GM18870 (cell line): ENCODE data around the gene ERC1.
"Not testable (repeated sequence)": the region's sequence is repeated elsewhere in the genome, so short reads cannot be mapped to it uniquely, and the experiment has no call there.

Experiments
- ATAC-seq: cut with Tn5 transposase; IDR thresholded peaks from one replicate; pipeline ENCODE4 v1.9.1; 2021; ENCODE audit warnings: moderate library complexity; ENCODE audit not compliant: unreplicated experiment

Gene ERC1

DNA sequence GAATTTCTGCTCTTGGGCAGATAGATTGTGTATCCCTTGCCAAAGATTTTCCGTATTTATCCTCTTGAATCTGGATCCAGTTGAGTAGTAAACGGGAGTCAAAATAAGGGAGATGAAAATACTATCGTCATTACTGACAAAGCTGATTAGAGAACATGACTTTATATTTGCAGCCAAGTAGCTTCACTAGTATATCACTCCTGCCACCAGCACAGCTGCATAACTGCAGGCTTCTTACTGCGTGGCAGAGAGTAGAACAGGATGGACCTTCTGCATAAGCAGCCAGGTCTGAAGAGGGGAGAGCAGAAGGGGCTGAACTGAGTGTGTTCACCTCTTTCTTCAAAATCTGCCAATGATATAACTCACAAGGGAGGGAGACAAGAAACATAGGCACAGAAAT is 319.6 kb downstream of the ERC1 start:
- no peak for ATAC-seq

DNA sequence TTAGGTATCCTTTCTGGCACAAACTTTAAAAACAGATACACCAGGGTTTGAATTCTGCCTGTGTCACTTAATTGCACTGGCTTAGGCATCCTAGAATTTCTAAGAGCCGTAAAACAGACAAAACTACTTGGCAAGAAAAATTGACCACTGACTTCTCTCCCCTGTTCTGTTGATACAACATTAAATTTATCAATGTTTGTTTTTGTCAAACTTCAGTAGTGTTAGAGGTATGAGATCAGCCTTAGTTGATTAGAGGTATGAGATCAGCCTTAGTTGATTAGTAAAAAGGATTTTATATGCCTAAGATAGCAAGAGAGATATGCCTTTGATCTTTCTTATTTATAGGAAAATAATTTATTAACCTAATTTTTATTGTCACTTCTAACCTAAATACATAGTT is 320.1 kb downstream of the ERC1 start:
- no peak for ATAC-seq

- ATAC-seq: no peak
Observed at GRCh38 chr12:1313906-1314305, 322.9 kb downstream of the ERC1 start.

DNA sequence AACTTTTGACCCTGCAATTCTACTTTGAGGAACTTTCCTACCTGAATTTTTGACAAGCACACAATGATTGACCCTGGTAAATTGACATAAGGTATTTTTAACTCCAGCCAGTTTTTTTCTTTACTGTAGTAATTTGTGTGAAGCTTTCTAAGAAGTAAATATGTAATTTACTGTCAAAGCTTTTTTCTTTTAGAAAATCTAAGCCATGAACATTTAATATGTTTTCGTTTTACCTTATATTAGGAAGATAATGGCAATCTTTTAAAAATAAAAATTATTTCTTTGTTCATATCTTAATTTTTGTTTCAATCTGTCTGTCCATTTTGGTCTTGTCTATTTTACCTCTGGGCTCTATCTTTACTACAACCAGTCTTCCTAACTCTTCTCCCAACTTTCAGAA is 323.5 kb downstream of the ERC1 start:
- ATAC-seq: no peak

GRCh38 chr12:1316991-1317390 is 326.0 kb downstream of the ERC1 start:
- ATAC-seq: not testable (repeated sequence)

DNA sequence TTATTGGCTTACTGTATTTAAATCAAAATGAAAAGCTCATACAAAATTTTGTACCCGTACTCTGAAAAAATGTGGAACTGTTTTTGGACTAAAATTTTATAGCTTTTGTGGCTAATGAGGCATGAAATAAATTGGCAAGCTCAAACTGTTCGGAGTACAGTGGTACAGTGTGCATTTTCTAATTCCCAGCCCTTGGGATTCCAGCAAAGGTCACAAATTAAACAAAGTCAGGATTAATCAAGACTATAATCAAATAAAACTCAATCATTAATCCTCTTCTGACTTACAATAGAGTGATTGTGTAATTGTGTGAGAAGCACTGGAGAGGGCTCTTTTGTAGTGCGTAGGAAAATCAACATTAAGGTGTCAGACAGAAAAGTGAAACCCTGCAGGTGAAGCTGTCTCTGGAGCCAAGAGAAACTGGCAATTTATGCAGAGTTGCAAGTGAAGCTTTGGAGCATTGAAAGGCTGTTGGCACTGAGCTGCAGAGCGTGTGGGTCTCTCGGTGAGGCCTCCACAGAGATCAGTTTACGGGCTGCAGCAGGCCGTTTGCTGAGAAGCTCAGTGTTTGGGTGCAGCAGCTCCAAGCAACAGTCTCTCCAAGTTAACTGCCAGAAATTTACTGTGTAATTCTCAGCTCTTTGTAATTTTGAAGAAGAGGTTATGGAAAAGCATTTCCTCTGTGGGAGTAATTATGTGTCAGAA is 327.5 kb downstream of the ERC1 start:
- no peak for ATAC-seq

GRCh38 chr12:1319212-1319611 is 328.2 kb downstream of the ERC1 start:
- no peak for ATAC-seq

- no peak for ATAC-seq
Observed at GRCh38 chr12:1320021-1320420, 329.0 kb downstream of the ERC1 start.

- ATAC-seq: no peak
Observed at GRCh38 chr12:1322821-1323220, 331.8 kb downstream of the ERC1 start.

GRCh38 chr12:1324099-1324498 is 333.1 kb downstream of the ERC1 start:
- no peak for ATAC-seq

GRCh38 chr12:1324910-1325309 is 333.9 kb downstream of the ERC1 start:
- no peak for ATAC-seq

DNA sequence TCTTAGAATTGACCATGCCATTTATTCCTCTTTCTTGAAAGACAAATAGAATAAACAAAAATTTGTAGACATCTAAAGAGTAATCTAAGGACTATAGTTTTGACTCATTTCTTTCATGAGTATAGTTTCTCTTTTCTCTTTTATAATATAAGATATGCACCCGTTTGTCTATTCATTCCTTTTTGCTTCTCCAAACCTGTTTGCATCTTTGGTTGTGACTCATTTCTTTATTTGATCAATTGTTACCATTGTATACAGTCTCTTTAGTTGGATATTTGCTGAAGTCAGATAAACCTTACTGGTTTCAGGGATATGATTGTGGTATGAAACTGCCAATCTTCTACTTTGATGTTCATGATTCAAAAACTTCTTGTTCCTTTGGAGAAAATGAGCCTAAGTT is 334.6 kb downstream of the ERC1 start:
- ATAC-seq: no peak

GRCh38 chr12:1326258-1326657 is 335.2 kb downstream of the ERC1 start:
- no peak for ATAC-seq

GRCh38 chr12:1328391-1328790 is 337.4 kb downstream of the ERC1 start:
- no peak for ATAC-seq

- ATAC-seq: no peak
Observed at GRCh38 chr12:1329784-1330476, 338.9 kb downstream of the ERC1 start.

DNA sequence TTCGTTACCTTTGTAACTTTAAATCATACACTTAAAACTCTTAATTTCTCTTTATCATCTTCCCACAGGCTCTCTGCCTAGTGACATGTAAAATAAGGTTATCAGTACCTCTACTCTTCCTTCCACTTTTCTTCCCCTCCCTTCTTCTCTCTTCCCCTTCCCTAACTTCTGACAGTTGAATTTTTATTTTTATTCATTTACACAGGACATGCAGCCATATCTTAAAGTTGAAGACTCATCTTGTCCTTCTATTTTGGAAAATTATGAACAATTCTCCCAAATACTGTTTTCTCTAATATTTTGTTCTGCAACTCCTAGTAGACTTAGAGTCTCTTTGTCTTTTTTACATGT is 339.4 kb downstream of the ERC1 start:
- ATAC-seq: no peak

DNA sequence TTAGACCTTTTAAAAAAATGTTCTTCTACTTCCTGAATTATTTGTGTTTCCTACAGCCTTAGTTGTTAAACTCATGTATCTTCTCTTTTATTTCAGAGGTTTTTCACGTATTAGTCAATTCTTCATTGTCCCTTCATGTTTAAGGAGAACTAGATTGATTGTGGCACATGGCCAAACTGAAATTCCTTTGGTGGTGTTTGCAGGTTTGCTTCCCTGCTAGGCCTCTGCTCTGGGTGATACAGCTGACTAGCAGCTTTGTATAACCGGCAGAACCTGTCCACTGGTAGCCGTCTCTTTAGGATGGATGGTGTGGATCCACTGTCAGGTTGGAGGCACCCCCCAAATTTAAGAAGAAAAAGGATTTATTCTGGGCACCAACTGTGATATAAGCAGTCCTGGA is 341.3 kb downstream of the ERC1 start:
- no peak for ATAC-seq

- ATAC-seq: no peak
Observed at GRCh38 chr12:1338483-1339177, 347.6 kb downstream of the ERC1 start.

DNA sequence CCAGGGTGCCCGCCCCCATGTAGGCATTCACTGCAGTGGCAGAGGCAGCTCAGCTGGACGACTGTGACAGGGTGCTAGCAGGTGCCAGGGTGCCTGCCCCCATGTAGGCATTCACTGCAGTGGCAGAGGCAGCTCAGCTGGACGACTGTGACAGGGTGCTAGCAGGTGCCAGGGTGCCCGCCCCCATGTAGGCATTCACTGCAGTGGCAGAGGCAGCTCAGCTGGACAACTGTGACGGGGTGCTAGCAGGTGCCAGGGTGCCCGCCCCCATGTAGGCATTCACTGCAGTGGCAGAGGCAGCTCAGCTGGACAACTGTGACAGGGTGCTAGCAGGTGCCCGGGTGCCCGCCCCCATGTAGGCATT is 348.1 kb downstream of the ERC1 start:
- not testable (repeated sequence) for ATAC-seq

- no peak for ATAC-seq
Observed at GRCh38 chr12:1339618-1340319, 348.7 kb downstream of the ERC1 start.

DNA sequence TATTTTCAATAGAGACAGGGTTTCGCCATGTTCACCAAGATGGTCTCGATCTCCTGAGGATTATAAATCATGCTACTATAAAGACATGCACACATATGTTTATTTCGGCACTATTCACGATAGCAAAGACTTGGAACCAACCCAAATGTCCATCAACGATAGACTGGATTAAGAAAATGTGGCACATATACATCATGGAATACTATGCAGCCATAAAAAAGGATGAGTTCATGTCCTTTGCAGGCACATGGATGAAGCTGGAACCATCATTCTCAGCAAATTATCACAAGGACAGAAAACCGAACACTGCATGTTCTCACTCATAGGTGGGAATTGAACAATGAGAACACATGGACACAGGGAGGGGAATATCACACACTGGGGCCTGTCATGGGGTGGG is 350.2 kb downstream of the ERC1 start:
- not testable (repeated sequence) for ATAC-seq

DNA sequence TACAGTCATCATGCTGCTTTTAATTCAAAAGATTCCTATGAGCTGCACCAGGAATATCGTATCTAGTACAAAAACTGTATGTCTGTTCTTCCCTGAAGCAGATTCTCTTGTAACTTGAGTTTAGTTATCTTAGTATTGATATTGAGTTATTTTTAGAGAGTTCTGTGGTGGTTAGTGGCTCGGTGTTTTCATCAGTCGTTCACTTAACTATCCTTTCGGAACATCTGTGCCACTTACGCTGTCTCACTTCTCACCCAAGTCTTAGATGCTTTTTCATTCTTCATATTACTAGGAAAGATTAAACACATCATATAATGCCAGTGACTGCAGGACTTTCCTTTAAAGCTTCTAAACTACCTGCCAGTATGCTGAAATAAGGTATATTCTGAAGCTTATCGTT is 352.4 kb downstream of the ERC1 start:
- no peak for ATAC-seq
